Renal cortex interstitium (tissue), 11 donors: Measurements from ENCODE around the gene KIF2C. TPM values are rescaled to one million over a fixed set of nuclear protein-coding genes. Genes with fewer than 3 reads are reported as not detected.
A peak's percentile ranks its signal among the peaks of the same experiment; 100 is the strongest.
"Not testable (repeated sequence)": the region's sequence is repeated elsewhere in the genome, so short reads cannot be mapped to it uniquely, and the experiment has no call there.

Source experiments
- DNase-seq, 11 donors: peaks; one replicate each; pipeline ENCODE4 v3.0.0-alpha.2; 2013; ENCODE audit warnings: low read depth in 9 of 11, low spot score in 4 of 11; ENCODE audit errors: extremely low read depth in 1 of 11
- polyA plus RNA-seq, 3 donors: library from polyadenylated mRNA; unstranded; fragments of 120-200 nt; gene quantifications; one replicate each; pipeline ENCODE4 v1.2.1, GENCODE V29; 2013; ENCODE audit not compliant: insufficient read length in 3 of 3

The KIF2C gene
- polyA plus RNA-seq, 3 donors = 22.7 to 32.6 (median 30.8) TPM

- no peak for DNase-seq
Observed at GRCh38 chr1:44805311-44806024, 65.8 kb downstream of the KIF2C start.

- DNase-seq = no peak
Observed at GRCh38 chr1:44806025-44806703, 66.5 kb downstream of the KIF2C start.

GRCh38 chr1:44806704-44807363 lies 67.2 kb downstream of the KIF2C start, which contains the start of gene DYNLT4:
Gene DYNLT4, minus strand, starts transcription at chr1:44807351. Its CDS starts 683 bp downstream, at chr1:44806668.
- no peak for DNase-seq

GRCh38 chr1:44807364-44808062 lies 67.9 kb downstream of the KIF2C start:
- DNase-seq = peak in 9 of 11 donors; percentile 83 to 93 (median 89)

- peak in 8 of 11 donors; percentile 74 to 90 (median 86) for DNase-seq
Observed at GRCh38 chr1:44808063-44808937, 68.7 kb downstream of the KIF2C start, which contains the start of gene BTBD19. Gene BTBD19, plus strand, starts transcription at chr1:44808523. Its CDS starts 298 bp downstream, at chr1:44808821.

GRCh38 chr1:44808938-44809917 lies 69.6 kb downstream of the KIF2C start:
- DNase-seq = no peak

GRCh38 chr1:44810101-44810761 lies 70.6 kb downstream of the KIF2C start:
- no peak for DNase-seq

GRCh38 chr1:44810762-44811105 lies 71.1 kb downstream of the KIF2C start:
- DNase-seq = not testable (repeated sequence)

GRCh38 chr1:44811234-44811633 lies 71.6 kb downstream of the KIF2C start:
- no peak for DNase-seq

- peak in 1 of 11 donors; percentile 20 for DNase-seq
Observed at GRCh38 chr1:44812822-44813543, 73.3 kb downstream of the KIF2C start.

GRCh38 chr1:44815926-44816325 lies 76.3 kb downstream of the KIF2C start:
- DNase-seq = not testable (repeated sequence)

GRCh38 chr1:44817307-44817706 lies 77.7 kb downstream of the KIF2C start:
- no peak for DNase-seq
